Measurements from ENCODE around the gene DICER1. TPM values are rescaled to one million over a fixed set of nuclear protein-coding genes. Genes with fewer than 3 reads are reported as not detected.

Gene DICER1
- total RNA-seq, 3 donors from 2014 or later, result 74.9 to 126 (median 78.0) TPM

GRCh38 chr14:95063391-95063790, 93.9 kb downstream of the DICER1 start:
- no peak for DNase-seq (ENCODE audit: low spot score in 2 of 2)
- Histone ChIP-seq H3K27me3 (no peaks in the 10 kb centered on the region), H3K36me3 (no peaks in the 10 kb centered on the region), H3K9me3 (no peaks in the 10 kb centered on the region), H3K27ac (no peak overlapping the region), H3K4me1 (no peaks in the 10 kb centered on the region), H3K4me3 (no peak overlapping the region)
- no peak for TF ChIP-seq POLR2AphosphoS5 (IDR thresholded peaks at IDR 0.05)
- no peak for TF ChIP-seq CTCF (IDR thresholded peaks at IDR 0.05)
- TF ChIP-seq POLR2A (IDR thresholded peaks at IDR 0.05), result no peak
- intact Hi-C loops (cut with DNase I; ENCODE audit: low total_unique reads), result no loop called here

GRCh38 chr14:95062946-95063345, 94.4 kb downstream of the DICER1 start:
- H3K9me3 ChIP-seq, result no peaks in the 10 kb centered on the region
- intact Hi-C loops (cut with DNase I; ENCODE audit: low total_unique reads), result no loop called here
- no peak overlapping the region for H3K27ac ChIP-seq
- H3K36me3 ChIP-seq, result no peaks in the 10 kb centered on the region
- no peak for DNase-seq (ENCODE audit: low spot score in 2 of 2)
- H3K4me3 ChIP-seq, result no peak overlapping the region
- no peaks in the 10 kb centered on the region for H3K27me3 ChIP-seq
- TF ChIP-seq POLR2A (IDR thresholded peaks at IDR 0.05) (no peak), CTCF (IDR thresholded peaks at IDR 0.05) (no peak), POLR2AphosphoS5 (IDR thresholded peaks at IDR 0.05) (no peak)
- no peaks in the 10 kb centered on the region for H3K4me1 ChIP-seq

GRCh38 chr14:95062220-95062619, 95.1 kb downstream of the DICER1 start:
- DNase-seq (ENCODE audit: low spot score in 2 of 2), result no peak
- no peak for TF ChIP-seq CTCF (IDR thresholded peaks at IDR 0.05)
- TF ChIP-seq POLR2AphosphoS5 (IDR thresholded peaks at IDR 0.05), result no peak
- no peak for TF ChIP-seq POLR2A (IDR thresholded peaks at IDR 0.05)
- intact Hi-C loops (cut with DNase I; ENCODE audit: low total_unique reads), result no loop called here
- no peaks in the 10 kb centered on the region for H3K27me3 ChIP-seq
- H3K27ac ChIP-seq, result no peak overlapping the region
- no peaks in the 10 kb centered on the region for H3K4me1 ChIP-seq
- no peaks in the 10 kb centered on the region for H3K9me3 ChIP-seq
- no peak overlapping the region for H3K4me3 ChIP-seq
- no peaks in the 10 kb centered on the region for H3K36me3 ChIP-seq

- intact Hi-C loops (cut with DNase I; ENCODE audit: low total_unique reads), result no loop called here
- Histone ChIP-seq H3K27ac (no peak overlapping the region), H3K27me3 (no peaks in the 10 kb centered on the region), H3K4me3 (no peak overlapping the region), H3K9me3 (no peaks in the 10 kb centered on the region), H3K4me1 (no peaks in the 10 kb centered on the region), H3K36me3 (no peaks in the 10 kb centered on the region)
- TF ChIP-seq POLR2AphosphoS5 (IDR thresholded peaks at IDR 0.05) (no peak), CTCF (IDR thresholded peaks at IDR 0.05) (no peak), POLR2A (IDR thresholded peaks at IDR 0.05) (no peak)
- DNase-seq (ENCODE audit: low spot score in 2 of 2), result no peak
These were observed 95.8 kb downstream of the DICER1 start for GRCh38 chr14:95061317-95062093.

GRCh38 chr14:95059126-95059525, 98.2 kb downstream of the DICER1 start:
- no peak overlapping the region for H3K27ac ChIP-seq
- no peak for DNase-seq (ENCODE audit: low spot score in 2 of 2)
- intact Hi-C loops (cut with DNase I; ENCODE audit: low total_unique reads), result no loop called here
- no peaks in the 10 kb centered on the region for H3K9me3 ChIP-seq
- TF ChIP-seq POLR2A (IDR thresholded peaks at IDR 0.05), result no peak
- no peak for TF ChIP-seq CTCF (IDR thresholded peaks at IDR 0.05)
- TF ChIP-seq POLR2AphosphoS5 (IDR thresholded peaks at IDR 0.05), result no peak
- no peaks in the 10 kb centered on the region for H3K4me1 ChIP-seq
- H3K36me3 ChIP-seq, result no peaks in the 10 kb centered on the region
- no peak overlapping the region for H3K4me3 ChIP-seq
- no peaks in the 10 kb centered on the region for H3K27me3 ChIP-seq
